Erythroblast (primary cell): ENCODE data around the gene TFE3.

Source experiments
- GATA1 ChIP-seq: IDR thresholded peaks from 2 replicates; pipeline ENCODE4 v1.6.1; 2011; ENCODE audit warnings: low read depth, mild to moderate bottlenecking, control low read depth, low read length, moderate library complexity
- POLR2A ChIP-seq: IDR thresholded peaks from 2 replicates; pipeline ENCODE4 v1.6.1; 2011; ENCODE audit warnings: mild to moderate bottlenecking, low read length

- TF ChIP-seq POLR2A: no peak
- no peak for TF ChIP-seq GATA1
Observed at GRCh38 chrX:49019050-49019449, 24.1 kb downstream of the TFE3 start.
